Ishikawa (cell line): Measurements from ENCODE around the gene UGGT2.

Source experiments
- FOXM1 ChIP-seq: IDR thresholded peaks from 2 replicates; pipeline ENCODE4 v1.6.1; 2012; ENCODE audit warnings: low read depth, borderline replicate concordance
- RAD21 ChIP-seq: IDR thresholded peaks from 2 replicates; pipeline ENCODE4 v1.6.1; 2012; ENCODE audit warnings: low read depth
- USF1 ChIP-seq: IDR thresholded peaks from 2 replicates; pipeline ENCODE4 v1.6.1; 2012

- no peak for TF ChIP-seq USF1
- no peak for TF ChIP-seq FOXM1
- TF ChIP-seq RAD21 = no peak
Measured at GRCh38 chr13:95841894-95842293, 211.3 kb downstream of the UGGT2 start.
